Brain microvascular endothelial cell (primary cell): ENCODE results near the gene SAMD10.

Experiments used
- DNase-seq: peaks from one replicate; pipeline ENCODE4 v3.0.0-alpha.2; 2020
- H3K27ac ChIP-seq: fragments of 250-450 bp; sonication (Bioruptor Pico); 2 replicates; pipeline ENCODE4 v1.5.1; 2020; ENCODE audit warnings: mild to moderate bottlenecking, moderate library complexity
- H3K27me3 ChIP-seq: fragments of 250-450 bp; sonication (Bioruptor Pico); replicated peaks from 2 replicates; pipeline ENCODE4 v1.5.1; 2020; ENCODE audit warnings: mild to moderate bottlenecking
- H3K36me3 ChIP-seq: fragments of 250-450 bp; sonication (Bioruptor Pico); replicated peaks from 2 replicates; pipeline ENCODE4 v1.5.1; 2020; ENCODE audit warnings: mild to moderate bottlenecking
- H3K4me3 ChIP-seq: 2 replicates; pipeline ENCODE4 v1.5.1; 2011; ENCODE audit warnings: low read depth, mild to moderate bottlenecking, control low read depth, low read length, moderate library complexity
- in situ Hi-C: cut with HindIII; loops from 2 replicates; pipeline ENCODE4 v1.10.0; 2017; ENCODE audit warnings: low sequenced_read_pairs, low pct_ligation_motif_present
- TF ChIP-seq, protein P1 (sequence below): IDR thresholded peaks from 2 replicates; pipeline ENCODE4 v1.5.1; 2011; ENCODE audit warnings: low read depth, mild to moderate bottlenecking, moderate library complexity, low read length, control low read depth, inconsistent platforms; ENCODE audit errors: missing control alignments

Gene SAMD10

DNA sequence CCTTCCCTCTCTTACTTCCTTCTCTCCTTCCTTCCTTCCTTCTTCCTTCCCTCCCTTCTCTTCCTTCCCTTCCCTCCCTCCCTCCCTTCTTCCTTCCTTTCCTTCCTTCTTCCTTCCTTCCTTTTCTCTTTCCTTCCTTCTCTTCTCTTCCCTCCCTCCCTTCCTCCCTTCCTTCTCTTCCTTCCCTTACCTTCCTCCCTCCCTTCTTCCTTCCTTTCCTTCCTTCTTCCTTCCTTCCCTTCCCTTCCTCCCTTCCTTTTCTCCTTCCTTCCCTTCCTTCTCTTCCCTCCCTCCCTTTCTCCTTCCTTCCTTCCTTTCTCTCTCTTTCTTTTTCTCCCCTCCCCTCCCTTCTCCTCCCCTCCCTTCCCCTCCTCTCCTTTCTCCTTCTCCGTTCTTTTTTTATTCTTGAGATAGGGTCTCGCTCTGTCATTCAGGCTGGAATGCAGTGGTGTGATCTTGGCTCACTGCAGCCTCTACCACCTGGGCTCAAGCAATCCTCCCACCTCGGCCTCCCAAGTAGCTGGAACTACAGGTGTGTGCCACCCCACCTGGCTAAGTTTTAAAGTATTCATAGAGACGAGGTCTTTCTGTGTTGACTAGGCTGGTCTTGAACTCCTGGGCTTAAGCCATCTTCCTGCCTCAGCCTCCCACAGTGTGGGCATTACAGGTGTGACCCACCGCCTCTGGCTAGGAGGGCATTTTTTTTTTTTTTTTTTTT is 8.6 kb downstream of the SAMD10 start:
- DNase-seq = no peak
- Histone ChIP-seq H3K36me3 (peaks cover 22% of the 10 kb centered on the region), H3K27ac (no peak overlapping the region), H3K27me3 (no peaks in the 10 kb centered on the region), H3K4me3 (no peak overlapping the region)
- TF ChIP-seq, protein P1, sequence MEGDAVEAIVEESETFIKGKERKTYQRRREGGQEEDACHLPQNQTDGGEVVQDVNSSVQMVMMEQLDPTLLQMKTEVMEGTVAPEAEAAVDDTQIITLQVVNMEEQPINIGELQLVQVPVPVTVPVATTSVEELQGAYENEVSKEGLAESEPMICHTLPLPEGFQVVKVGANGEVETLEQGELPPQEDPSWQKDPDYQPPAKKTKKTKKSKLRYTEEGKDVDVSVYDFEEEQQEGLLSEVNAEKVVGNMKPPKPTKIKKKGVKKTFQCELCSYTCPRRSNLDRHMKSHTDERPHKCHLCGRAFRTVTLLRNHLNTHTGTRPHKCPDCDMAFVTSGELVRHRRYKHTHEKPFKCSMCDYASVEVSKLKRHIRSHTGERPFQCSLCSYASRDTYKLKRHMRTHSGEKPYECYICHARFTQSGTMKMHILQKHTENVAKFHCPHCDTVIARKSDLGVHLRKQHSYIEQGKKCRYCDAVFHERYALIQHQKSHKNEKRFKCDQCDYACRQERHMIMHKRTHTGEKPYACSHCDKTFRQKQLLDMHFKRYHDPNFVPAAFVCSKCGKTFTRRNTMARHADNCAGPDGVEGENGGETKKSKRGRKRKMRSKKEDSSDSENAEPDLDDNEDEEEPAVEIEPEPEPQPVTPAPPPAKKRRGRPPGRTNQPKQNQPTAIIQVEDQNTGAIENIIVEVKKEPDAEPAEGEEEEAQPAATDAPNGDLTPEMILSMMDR = no peak
- in situ Hi-C loops = no loop called here

DNA sequence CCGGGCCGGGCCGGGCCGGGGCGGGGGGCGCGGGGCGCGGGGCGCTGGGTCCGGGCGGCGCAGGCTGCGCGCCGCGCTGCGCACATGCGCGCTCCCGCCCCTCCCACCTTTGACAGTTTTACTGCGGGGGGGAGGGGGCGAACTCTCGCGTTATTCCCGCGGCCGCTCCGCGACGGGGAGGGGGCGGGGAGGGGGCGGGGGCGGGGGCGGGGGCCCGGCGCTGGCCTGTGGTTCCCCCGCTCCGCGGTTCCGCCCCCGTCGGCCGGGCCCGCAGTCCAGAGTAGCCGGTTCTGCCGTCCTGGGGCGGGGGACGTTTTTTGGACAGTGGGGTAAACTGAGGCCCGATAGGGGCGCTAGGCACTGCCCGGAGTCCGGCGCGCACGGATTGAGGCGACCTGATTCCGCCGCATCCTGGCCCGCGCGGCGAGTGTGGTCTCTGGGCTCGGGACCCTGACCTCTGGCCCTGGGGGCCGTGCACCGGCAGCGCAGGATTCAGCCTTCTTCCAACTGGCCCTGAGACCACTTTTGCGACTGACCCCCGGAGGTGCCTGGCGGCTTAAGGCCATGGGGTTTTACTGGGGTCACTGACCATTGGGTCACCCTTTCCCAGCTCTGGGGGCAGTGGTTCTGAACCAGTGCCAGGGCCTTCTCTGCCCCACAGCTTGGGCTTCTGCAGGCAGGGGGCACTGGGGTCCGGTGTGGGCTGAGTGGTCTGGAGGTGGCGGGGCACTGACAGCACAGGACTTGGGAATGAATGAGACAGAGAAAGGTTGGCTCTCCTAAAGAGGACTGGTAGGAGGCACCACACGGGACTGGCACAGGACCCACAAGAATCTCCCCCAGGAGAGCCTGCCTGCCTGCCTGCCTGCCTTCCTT is 9.4 kb downstream of the SAMD10 start, which contains the start of gene ZNF512B:
ZNF512B (minus strand) TSS at position 93 of the 876 bp plus-strand sequence. CDS start 1,980 bp downstream, outside the sequence.
- H3K27ac ChIP-seq = no peak within 1 kb of the TSS
- in situ Hi-C loops = no loop called here
- DNase-seq = no peak

GRCh38 chr20:63968928-63969760 is 10.3 kb downstream of the SAMD10 start:
- no peak overlapping the region for H3K27ac ChIP-seq

More for the DNA sequence above, 9.4 kb downstream of the SAMD10 start, which contains the start of gene ZNF512B:
- Histone ChIP-seq H3K36me3 (peaks cover 22% of the 10 kb centered on the region), H3K4me3 (peak within 1 kb of the TSS; percentile 59), H3K27me3 (no peaks in the 10 kb centered on the region)
- TF ChIP-seq, protein P1 = no peak

GRCh38 chr20:63968136-63968927 is 11.1 kb downstream of the SAMD10 start:
- peaks cover 35% of the 10 kb centered on the region for H3K36me3 ChIP-seq
- H3K27ac ChIP-seq = no peak overlapping the region
- no peak for DNase-seq
- H3K27me3 ChIP-seq = no peaks in the 10 kb centered on the region
- TF ChIP-seq, protein P1 = no peak
- H3K4me3 ChIP-seq = peak overlapping the region; percentile 59
- in situ Hi-C loops = no loop called here

More at GRCh38 chr20:63968928-63969760, 10.3 kb downstream of the SAMD10 start:
- Histone ChIP-seq H3K4me3 (peak overlapping the region; percentile 59), H3K27me3 (no peaks in the 10 kb centered on the region), H3K36me3 (peaks cover 27% of the 10 kb centered on the region)
- in situ Hi-C loops = no loop called here
- DNase-seq = no peak
- TF ChIP-seq, protein P1 = no peak
